GM19193 (cell line): ENCODE data around the gene MALRD1.

Experiments
- POLR2A ChIP-seq: IDR thresholded peaks from 4 replicates; pipeline ENCODE4 v1.6.1; 2011; ENCODE audit not compliant: insufficient read depth, insufficient read length; ENCODE audit errors: extremely low read depth

Gene MALRD1

DNA sequence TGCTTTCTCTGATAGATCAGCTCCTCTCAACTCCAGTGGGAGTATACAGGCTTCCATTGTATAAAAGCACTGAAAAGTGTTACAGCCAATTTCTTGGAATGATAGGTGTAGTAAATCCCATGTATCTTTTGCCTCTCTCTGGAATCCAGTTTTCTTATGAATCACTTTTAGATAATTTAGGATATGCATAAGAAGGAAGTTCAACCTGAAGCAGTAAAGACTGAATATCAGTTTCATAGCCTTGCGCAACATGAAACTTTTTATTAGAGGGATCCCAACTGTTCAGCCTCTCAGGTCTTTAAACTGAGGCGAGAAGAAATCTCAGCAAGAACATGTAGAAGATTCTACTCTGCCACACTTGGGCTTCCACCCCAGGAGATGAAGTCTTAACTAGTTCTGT lies 280.0 kb downstream of the MALRD1 start:
- no peak for TF ChIP-seq POLR2A

DNA sequence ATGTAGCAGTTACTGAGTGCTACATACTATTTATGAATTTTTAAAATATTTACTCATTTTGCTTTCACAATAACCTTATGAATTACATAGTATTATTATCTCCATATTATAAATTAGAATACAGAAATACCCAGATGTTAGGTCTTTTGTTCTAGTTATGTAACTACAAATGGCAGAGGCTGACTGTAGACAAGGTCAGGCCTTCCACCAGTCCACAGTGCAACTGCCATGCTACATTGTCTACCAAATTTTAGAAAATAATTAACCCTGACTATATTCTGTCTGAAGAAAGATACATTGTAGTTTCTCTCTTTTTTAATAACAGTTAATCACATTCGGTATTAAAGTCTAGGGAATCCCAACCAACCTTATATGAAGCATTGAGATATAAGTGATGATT lies 280.9 kb downstream of the MALRD1 start:
- no peak for TF ChIP-seq POLR2A

DNA sequence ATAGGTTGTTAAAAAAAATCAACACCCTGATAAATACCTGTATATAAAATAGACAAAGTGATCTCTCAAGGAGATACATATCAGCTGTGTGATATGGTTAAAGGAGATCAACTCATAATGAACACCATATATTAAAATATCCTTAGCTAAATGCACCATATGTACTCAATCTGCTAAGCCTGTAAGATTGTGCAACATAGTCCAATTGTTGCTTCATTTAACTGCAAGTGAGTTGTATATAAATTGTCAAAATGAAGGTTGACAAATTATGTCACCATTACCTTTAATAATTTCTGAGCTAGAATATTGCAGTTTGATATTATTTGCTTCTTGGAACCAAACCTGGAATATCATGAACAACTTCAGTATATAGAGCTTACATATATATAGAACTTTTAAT lies 283.7 kb downstream of the MALRD1 start:
- TF ChIP-seq POLR2A = no peak

- no peak for TF ChIP-seq POLR2A
Observed at GRCh38 chr10:19333631-19334030, 285.0 kb downstream of the MALRD1 start.

DNA sequence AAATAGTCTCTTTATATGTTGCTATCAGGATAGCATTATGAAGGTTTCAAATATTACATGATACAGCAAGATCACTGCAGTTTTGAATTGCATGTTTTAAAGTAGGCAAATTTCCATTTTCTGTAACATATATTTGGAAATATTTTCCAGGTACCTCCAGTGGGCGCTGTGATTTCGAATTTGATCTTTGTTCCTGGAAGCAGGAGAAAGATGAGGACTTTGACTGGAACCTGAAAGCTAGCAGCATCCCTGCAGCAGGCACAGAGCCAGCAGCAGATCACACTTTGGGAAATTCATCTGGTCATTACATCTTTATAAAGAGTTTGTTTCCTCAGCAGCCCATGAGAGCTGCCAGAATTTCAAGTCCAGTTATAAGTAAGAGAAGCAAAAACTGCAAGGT lies 299.0 kb downstream of the MALRD1 start:
- no peak for TF ChIP-seq POLR2A

GRCh38 chr10:19367176-19367575 lies 318.6 kb downstream of the MALRD1 start:
- no peak for TF ChIP-seq POLR2A

GRCh38 chr10:19373988-19374387 lies 325.4 kb downstream of the MALRD1 start:
- no peak for TF ChIP-seq POLR2A

DNA sequence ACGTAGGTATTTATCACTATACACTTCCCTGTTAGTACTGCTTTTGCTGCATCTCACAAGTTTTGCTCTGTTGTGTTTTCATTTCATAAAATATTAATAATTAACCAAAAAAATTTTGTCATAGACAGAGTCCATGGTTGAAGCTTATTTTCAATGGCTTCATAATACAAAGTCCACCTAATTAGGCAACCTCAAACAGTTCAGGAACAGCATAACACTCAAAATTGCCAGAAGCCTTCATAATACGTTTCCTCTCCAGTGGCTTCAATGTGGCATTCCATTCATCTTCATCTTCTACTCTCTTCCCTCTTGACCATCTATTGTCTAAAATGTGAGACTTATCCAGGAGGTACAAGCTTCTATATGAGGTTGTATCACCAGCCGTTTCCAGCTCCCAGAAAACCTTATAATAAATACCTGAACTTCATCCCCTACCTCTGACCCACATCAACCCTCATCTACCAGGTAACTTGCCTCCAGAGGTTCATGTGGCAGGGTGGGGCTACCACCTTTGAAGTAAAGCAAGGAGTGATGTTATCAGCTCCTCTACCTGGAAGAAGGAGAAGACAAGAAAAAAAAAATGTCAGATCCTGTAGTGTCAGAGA lies 337.3 kb downstream of the MALRD1 start:
- TF ChIP-seq POLR2A = no peak

GRCh38 chr10:19408924-19409323 lies 360.3 kb downstream of the MALRD1 start:
- no peak for TF ChIP-seq POLR2A

DNA sequence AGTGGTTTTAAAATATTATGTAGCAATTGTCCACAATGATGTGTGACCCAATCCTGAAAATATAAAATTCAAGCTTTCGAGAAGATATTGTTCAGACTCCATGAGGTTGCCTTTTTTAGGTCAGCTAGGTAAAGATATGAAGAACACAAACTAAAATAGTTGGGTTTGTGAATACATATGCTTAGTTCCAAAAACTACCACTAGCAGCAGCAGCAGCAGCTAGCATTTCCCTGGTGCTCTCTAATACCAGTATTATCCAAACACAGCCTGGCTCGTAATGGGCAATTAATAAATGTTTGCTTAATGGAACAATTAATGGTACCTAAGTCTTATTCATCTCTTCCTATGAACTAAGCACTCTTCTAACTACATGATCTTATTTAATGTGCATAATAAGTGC lies 362.5 kb downstream of the MALRD1 start:
- no peak for TF ChIP-seq POLR2A

GRCh38 chr10:19412531-19412930 lies 363.9 kb downstream of the MALRD1 start:
- no peak for TF ChIP-seq POLR2A

GRCh38 chr10:19416164-19416563 lies 367.6 kb downstream of the MALRD1 start:
- no peak for TF ChIP-seq POLR2A

DNA sequence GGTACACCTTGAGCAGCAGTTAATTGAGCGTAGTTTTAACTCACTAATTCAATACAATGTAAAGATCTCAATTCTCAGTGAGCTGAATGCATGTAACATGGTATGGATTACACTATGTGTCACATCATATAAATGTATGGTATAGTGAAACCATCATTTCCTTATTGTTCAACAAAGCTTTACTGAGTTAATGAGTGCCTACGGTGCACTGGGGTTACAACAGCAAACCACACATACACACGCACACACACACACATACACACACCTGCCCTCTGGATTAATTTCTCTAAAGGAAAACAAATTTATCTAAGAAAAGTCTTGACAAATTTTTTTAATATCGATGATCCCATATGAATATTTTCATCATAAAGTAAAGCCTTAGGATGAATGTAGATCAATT lies 369.1 kb downstream of the MALRD1 start:
- no peak for TF ChIP-seq POLR2A

GRCh38 chr10:19421674-19422073 lies 373.1 kb downstream of the MALRD1 start:
- TF ChIP-seq POLR2A = no peak

DNA sequence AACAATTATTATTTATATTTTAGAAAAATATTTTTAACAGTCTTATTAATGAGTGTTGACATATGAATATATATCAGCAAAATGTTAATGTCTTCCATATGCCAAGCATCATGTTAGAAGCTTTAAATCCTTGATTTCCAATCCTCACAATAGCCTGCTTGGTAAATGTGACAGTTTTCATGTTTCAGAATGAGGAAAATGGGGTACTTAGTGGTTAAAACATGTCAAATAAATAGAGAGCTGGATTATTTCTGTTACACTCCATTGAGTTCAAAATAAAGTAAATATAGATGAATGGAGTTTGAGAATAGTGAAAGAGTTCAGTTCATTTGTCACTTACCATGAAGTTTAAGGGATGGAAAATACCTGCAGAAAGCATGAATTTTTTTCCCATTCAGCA lies 377.4 kb downstream of the MALRD1 start:
- no peak for TF ChIP-seq POLR2A

DNA sequence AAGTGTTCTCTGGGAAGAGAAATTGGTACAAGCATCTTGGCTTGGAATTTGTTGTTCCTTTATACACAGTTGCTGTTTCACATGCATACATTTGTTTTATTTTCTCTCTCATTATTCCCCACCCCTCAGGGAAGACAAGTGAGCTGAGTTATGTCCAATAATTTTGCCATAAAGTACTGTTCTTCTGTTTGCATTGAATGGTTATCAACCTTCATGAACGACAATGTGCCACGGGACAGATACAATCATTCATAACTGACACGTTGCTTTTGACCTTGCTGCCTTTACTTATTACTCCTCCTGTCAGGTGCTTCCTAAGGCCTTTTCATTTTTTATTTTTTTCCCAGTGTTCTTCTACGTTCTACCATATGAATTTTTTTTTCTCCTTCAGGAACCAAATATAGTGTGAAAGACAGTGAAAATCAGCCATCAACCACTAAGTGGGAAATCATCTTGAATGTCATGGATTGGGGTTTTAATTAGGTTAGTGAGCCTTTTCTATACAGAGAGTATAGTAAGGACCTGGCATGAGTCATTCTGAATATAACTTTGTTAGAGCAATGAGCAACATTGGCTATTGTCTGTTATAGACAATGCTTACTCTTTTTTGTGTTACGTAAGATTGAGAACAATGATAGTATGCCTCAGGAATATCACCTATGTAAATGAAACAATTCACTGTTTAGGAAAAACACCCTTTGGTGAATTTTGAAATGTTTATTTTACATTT lies 383.2 kb downstream of the MALRD1 start:
- TF ChIP-seq POLR2A = no peak

GRCh38 chr10:19449860-19450259 lies 401.3 kb downstream of the MALRD1 start:
- TF ChIP-seq POLR2A = no peak

DNA sequence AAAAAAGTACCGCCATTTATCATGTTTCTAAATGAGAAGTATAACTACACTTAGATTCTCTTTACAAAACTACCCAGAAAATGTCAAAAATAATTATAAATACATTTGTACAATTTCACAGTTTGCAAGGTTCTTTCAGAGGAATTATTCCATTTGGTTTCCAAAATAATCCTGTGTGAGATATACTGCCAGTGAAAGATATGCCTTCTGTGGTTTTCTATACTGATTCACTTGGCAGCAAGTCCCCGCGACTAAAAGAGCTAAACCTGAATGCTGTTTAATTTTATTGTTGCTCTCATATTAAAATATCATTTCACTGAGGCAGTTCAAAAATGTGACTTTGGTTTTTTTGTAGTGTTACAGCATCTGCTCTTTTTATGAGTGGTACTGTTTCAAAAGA lies 402.8 kb downstream of the MALRD1 start:
- TF ChIP-seq POLR2A = no peak

- TF ChIP-seq POLR2A = no peak
Observed at GRCh38 chr10:19451937-19452336, 403.3 kb downstream of the MALRD1 start.
